ENCODE measurements around the gene FGF11.
A peak's percentile ranks its signal among the peaks of the same experiment; 100 is the strongest.

The FGF11 gene

GRCh38 chr17:7404737-7405349, 34.5 kb upstream of the FGF11 start:
- no peak for DNase-seq (ENCODE audit: low read depth)
- H3K4me3 ChIP-seq (ENCODE audit: low read depth, low read length): peak overlapping the region; percentile 62
- TF ChIP-seq CTCF (IDR thresholded peaks at IDR 0.05; ENCODE audit: control insufficient read depth, extremely low read depth, insufficient read depth): no peak

- H3K4me3 ChIP-seq (ENCODE audit: low read depth, low read length): peak overlapping the region; percentile 62
- no peak for TF ChIP-seq CTCF (IDR thresholded peaks at IDR 0.05; ENCODE audit: control insufficient read depth, extremely low read depth, insufficient read depth)
- no peak for DNase-seq (ENCODE audit: low read depth)
These were observed 33.7 kb upstream of the FGF11 start for GRCh38 chr17:7405350-7406234.

GRCh38 chr17:7406235-7406825, 33.0 kb upstream of the FGF11 start:
- no peak for DNase-seq (ENCODE audit: low read depth)

GRCh38 chr17:7407082-7407481, 32.2 kb upstream of the FGF11 start:
- no peak for TF ChIP-seq CTCF (IDR thresholded peaks at IDR 0.05; ENCODE audit: control insufficient read depth, extremely low read depth, insufficient read depth)
- no peak overlapping the region for H3K4me3 ChIP-seq (ENCODE audit: low read depth, low read length)
- no peak for DNase-seq (ENCODE audit: low read depth)

More at GRCh38 chr17:7406235-7406825, 33.0 kb upstream of the FGF11 start:
- no peak overlapping the region for H3K4me3 ChIP-seq (ENCODE audit: low read depth, low read length)
- TF ChIP-seq CTCF (IDR thresholded peaks at IDR 0.05; ENCODE audit: control insufficient read depth, extremely low read depth, insufficient read depth): no peak

GRCh38 chr17:7407485-7408251, 31.6 kb upstream of the FGF11 start, which contains the start of gene NLGN2:
Gene NLGN2, plus strand, starts transcription at chr17:7407845. Its CDS starts 411 bp downstream, at chr17:7408256.
- TF ChIP-seq CTCF (IDR thresholded peaks at IDR 0.05; ENCODE audit: control insufficient read depth, extremely low read depth, insufficient read depth): no peak
- no peak within 1 kb of the TSS for H3K4me3 ChIP-seq (ENCODE audit: low read depth, low read length)
- DNase-seq (ENCODE audit: low read depth): no peak

GRCh38 chr17:7408252-7408727, 31.0 kb upstream of the FGF11 start:
- H3K4me3 ChIP-seq (ENCODE audit: low read depth, low read length): no peak overlapping the region
- DNase-seq (ENCODE audit: low read depth): no peak
- TF ChIP-seq CTCF (IDR thresholded peaks at IDR 0.05; ENCODE audit: control insufficient read depth, extremely low read depth, insufficient read depth): no peak
